22Rv1 (cell line): ENCODE results near the gene ZP4.

Source experiments
- H3K27ac ChIP-seq: fragments of 450-650 bp; 2 replicates; pipeline ENCODE4 v1.5.1; 2017
- ZFX ChIP-seq: fragments of 450-650 bp; IDR thresholded peaks from 2 replicates; pipeline ENCODE4 v1.6.1; 2017; ENCODE audit warnings: antibody characterized with exemption, borderline replicate concordance
- TF ChIP-seq, protein P1 (sequence below): fragments of 450-650 bp; IDR thresholded peaks from 2 replicates; pipeline ENCODE4 v1.5.1; 2017; ENCODE audit warnings: mild to moderate bottlenecking

The ZP4 gene

DNA sequence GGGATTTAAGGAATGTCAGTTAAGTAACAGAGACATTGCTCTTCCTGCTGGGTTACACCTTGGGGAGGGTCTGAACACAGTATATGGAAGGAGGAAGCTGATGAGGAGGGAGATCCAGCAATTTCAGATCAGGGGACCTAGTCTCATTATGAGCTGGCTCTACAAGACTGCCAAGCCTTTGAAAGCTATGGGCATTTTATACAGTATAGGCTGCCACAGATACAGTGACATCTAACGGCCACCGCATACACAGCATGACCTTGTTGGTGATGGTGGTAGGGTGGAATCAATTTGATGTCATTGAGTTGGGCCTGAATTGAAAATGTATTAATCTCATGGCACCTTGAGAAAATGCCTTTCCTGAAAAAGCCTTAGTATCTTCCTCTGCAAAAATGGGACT lies 22.6 kb upstream of the ZP4 start:
- TF ChIP-seq ZFX: no peak
- TF ChIP-seq, protein P1, sequence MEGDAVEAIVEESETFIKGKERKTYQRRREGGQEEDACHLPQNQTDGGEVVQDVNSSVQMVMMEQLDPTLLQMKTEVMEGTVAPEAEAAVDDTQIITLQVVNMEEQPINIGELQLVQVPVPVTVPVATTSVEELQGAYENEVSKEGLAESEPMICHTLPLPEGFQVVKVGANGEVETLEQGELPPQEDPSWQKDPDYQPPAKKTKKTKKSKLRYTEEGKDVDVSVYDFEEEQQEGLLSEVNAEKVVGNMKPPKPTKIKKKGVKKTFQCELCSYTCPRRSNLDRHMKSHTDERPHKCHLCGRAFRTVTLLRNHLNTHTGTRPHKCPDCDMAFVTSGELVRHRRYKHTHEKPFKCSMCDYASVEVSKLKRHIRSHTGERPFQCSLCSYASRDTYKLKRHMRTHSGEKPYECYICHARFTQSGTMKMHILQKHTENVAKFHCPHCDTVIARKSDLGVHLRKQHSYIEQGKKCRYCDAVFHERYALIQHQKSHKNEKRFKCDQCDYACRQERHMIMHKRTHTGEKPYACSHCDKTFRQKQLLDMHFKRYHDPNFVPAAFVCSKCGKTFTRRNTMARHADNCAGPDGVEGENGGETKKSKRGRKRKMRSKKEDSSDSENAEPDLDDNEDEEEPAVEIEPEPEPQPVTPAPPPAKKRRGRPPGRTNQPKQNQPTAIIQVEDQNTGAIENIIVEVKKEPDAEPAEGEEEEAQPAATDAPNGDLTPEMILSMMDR: peak; percentile 54
- H3K27ac ChIP-seq: no peak overlapping the region

DNA sequence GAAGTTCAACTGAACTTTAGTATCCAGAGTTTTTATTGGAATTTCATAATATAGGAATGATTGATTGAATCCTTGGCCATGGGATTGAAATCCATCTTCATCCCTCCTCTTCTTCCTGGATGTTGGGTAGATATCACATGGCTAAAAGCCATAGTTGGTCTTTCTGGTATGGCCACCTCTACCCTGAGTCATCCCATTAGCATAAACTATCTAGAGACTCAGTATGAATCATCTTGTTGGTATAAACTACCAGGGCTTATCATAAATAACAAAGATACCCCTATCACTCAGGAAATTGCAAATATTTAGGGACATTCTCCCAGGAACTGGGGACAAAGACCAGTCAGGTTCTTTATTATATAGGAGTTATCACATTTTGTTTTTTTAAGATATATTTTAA lies 21.2 kb upstream of the ZP4 start:
- TF ChIP-seq, protein P1: no peak
- TF ChIP-seq ZFX: no peak
- no peak overlapping the region for H3K27ac ChIP-seq

DNA sequence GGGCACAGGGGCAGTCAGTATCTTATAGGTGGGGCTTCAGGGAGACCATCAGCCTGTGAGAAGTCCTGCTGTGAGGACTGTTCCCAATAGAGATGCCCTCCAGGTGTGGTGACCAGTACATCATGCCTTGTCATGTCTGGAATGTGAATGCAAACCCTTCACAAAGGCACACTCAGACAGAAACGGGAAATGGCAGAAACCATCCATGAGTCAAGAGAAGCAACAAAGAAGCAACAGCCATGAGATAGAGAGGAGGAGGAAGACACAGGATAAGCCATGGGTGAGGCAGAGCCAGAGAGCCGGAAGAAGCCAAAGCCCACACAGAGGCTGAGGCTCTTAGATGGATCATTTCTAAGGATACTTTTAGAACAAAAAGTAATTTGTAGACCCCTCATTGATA lies 20.1 kb upstream of the ZP4 start:
- TF ChIP-seq ZFX: no peak
- TF ChIP-seq, protein P1: no peak

DNA sequence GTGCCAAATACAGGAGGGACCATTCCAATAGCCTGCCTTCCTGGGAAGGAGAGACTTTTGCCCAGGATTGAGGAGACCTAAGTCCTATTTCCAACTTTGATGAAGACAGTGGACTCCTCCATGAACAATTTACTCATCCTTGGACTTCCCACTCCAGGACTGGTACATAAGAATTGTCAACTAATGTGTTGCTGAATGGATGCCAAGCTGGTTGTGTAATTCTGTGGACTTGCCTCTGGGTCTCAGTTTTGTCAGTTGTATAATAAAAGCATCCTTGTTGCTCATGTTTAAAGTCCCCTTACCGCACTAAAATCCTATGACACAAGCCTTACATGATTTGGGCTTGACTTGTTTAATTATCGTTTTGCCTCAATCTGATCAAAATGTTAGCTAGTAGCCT lies 13.2 kb upstream of the ZP4 start:
- no peak for TF ChIP-seq ZFX
- TF ChIP-seq, protein P1: no peak
- H3K27ac ChIP-seq: no peak overlapping the region

More for the DNA sequence above, 20.1 kb upstream of the ZP4 start:
- no peak overlapping the region for H3K27ac ChIP-seq

DNA sequence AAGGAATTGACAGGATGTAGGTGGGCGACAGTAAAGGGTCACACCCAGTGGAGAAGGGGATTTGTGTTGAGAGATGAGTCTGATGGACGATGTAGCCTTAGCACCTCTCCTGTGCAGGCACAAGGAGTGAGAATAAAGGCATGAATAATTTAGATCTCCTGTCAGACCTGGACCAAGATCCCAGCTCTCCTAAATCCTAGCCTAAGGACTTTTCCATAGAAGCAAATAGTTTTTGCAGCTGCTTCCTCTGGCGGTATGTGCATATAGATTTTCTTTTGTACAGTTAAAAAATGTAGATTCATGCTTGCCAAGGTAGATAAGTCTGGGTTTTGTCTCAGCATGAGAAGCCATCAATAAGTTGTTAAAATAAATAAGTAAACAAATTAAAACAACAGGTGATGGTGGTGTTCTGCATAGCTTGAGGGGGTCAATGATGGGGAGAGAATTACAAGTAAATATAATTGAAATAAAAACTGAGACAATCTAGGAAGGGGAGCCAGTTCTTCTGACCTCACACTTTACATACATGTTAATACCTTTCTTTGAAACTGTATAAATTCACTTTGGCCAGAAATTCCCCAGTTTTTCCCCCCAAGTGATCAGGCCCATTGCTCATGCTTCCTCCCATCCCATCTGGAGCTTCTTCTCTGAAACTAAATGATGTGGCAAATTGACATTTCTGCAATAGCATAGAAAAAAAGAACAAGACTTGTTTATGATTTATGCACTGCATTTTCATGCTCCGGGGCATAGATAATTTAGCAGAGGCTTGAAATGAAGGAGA lies 12.4 kb upstream of the ZP4 start:
- no peak overlapping the region for H3K27ac ChIP-seq
- TF ChIP-seq, protein P1: no peak
- no peak for TF ChIP-seq ZFX

DNA sequence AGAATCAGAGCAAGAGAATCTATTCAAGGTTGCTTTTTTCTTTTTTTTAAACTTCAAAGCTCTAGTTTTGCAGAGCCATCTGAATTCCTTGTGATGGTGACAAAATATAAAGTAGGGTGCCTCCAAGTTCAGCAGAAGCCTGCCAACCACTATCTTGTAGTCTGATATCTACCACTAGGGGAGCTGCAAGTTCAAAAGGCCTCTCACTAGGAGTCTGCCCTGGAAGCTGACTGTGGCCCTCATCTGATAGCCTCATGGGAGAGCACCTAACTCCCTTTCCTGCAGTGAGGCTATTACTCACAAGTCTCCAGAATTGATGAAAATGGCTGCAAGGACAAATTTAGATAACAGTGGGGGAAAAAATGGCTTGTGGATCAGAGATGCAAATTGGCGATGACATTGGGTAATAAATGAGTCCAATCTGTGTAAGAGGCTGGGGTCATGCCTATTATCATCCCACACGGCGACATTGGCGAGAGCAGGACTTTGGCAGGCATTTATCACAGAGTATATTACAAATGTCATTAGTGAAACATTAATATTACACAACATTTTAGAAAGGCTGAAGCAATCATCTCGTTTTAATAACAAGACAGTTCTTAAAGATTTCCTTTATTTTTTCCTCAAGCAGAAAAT lies 10.7 kb upstream of the ZP4 start:
- TF ChIP-seq, protein P1: peak; percentile 84
- TF ChIP-seq ZFX: no peak
- H3K27ac ChIP-seq: no peak overlapping the region

DNA sequence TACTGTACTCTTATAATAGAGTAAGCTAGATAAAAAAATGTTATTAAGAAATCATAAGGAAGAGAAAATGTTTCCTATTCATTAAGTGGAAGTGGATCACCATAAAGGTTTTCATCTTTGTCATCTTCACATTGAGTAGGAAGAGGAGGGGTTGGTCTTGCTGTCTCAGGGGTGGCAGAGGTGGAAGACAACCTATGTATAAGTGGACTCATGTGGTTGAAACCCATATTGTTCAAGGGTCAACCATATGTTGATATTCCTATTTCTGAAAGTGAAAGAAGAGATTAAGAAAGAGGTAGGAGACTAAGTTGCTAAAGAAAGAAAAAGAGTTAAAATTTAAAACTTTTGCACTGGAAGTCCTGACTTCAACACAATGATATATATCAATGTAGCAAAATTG lies 4.9 kb upstream of the ZP4 start:
- no peak overlapping the region for H3K27ac ChIP-seq
- TF ChIP-seq, protein P1: no peak
- no peak for TF ChIP-seq ZFX
